ENCODE data around the gene LGALS3. TPM values are rescaled to one million over a fixed set of nuclear protein-coding genes. Genes with fewer than 3 reads are reported as not detected.
"Not testable (repeated sequence)": the region's sequence is repeated elsewhere in the genome, so short reads cannot be mapped to it uniquely, and the experiment has no call there.

LGALS3 gene
- total RNA-seq (10 to 100 TPM; 54.5 to 55.1 TPM), polyA plus RNA-seq (78.0 TPM)

GRCh38 chr14:55129086-55129427 lies at the start of gene LGALS3:
LGALS3 (plus strand) TSS chr14:55129252; CDS start chr14:55137374, 8,122 bp downstream.
- H3K4me1 Mint-ChIP-seq: peaks cover 38 to 51% (median 41%) of the 10 kb centered on the region in 3 donors
- DNase-seq: peak in 4 of 5 donors; percentile 32 to 57 (median 37)
- peak within 1 kb of the TSS; percentile 81 to 91 (median 85) for H3K4me3 Mint-ChIP-seq
- H3K4me3 ChIP-seq (ENCODE audit: low read length): peak within 1 kb of the TSS; percentile 51
- CTCF ChIA-PET: interaction anchor here (1.0 to 4.9 kb wide), 7 partner anchors 14 to 565 kb away, joined by 3 to 32 read pairs (median 3); no protein-coding TSS in a partner anchor
- POLR2A ChIA-PET: interaction anchor here (1.2 to 2.8 kb wide), 3 partner anchors 26 to 35 kb away, joined by 4 to 38 read pairs (median 6); no protein-coding TSS in a partner anchor
- no peaks in the 10 kb centered on the region for H3K36me3 ChIP-seq (ENCODE audit: insufficient read depth, low read length)
- H3K36me3 Mint-ChIP-seq: peaks cover 0 to 3% (median 0%) of the 10 kb centered on the region in 3 donors
- peaks cover 18% of the 10 kb centered on the region for H3K4me1 ChIP-seq (ENCODE audit: insufficient read depth, low read length)
- H3K9me3 Mint-ChIP-seq: no peaks in the 10 kb centered on the region
- H3K27me3 Mint-ChIP-seq: no peaks in the 10 kb centered on the region
- peak within 1 kb of the TSS; percentile 53 to 90 (median 78) for H3K27ac Mint-ChIP-seq
- no peak within 1 kb of the TSS for H3K27ac ChIP-seq (ENCODE audit: low read depth, low read length)
- H3K9me3 ChIP-seq (ENCODE audit: low read length): no peaks in the 10 kb centered on the region
- no peaks in the 10 kb centered on the region for H3K27me3 ChIP-seq (ENCODE audit: insufficient read depth, low read length, poor library complexity, severe bottlenecking)

DNA sequence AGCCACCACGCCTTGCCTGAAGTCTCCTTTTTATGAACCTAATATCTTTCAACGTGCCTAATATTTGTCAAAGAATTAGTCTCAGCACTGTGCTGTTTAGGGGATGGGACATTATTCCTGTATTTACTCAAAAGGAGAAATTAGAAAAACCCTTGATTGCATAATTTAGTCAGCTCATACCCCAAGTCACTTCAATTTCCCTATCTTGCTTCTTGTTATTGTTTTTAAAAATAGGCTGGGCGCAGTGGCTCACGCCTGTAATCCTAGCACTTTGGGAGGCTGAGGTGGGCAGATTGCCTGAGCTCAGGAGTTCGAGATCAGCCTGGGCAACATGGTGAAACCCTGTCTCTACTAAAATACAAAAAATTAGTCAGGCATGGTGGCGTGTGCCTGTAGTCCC lies 49.1 kb upstream of the LGALS3 start:
- H3K27me3 Mint-ChIP-seq; H3K36me3 ChIP-seq (ENCODE audit: insufficient read depth, low read length); H3K4me3 Mint-ChIP-seq; H3K9me3 ChIP-seq (ENCODE audit: low read length); DNase-seq; POLR2A ChIA-PET; H3K4me1 ChIP-seq (ENCODE audit: insufficient read depth, low read length); H3K36me3 Mint-ChIP-seq; H3K27ac ChIP-seq (ENCODE audit: low read depth, low read length); H3K9me3 Mint-ChIP-seq; H3K27me3 ChIP-seq (ENCODE audit: insufficient read depth, low read length, poor library complexity, severe bottlenecking); H3K4me3 ChIP-seq (ENCODE audit: low read length); H3K27ac Mint-ChIP-seq: not testable (repeated sequence)
- H3K4me1 Mint-ChIP-seq: peaks cover 2 to 16% (median 10%) of the 10 kb centered on the region in 3 donors
- CTCF ChIA-PET: interaction anchor here (1.2 to 2.0 kb wide), 3 partner anchors 10 to 81 kb away, joined by 3 to 8 read pairs (median 7); partner anchors contain the start of gene MAPK1IP1L

GRCh38 chr14:55084401-55085059 lies 44.5 kb upstream of the LGALS3 start:
- Histone ChIP-seq H3K9me3 (ENCODE audit: low read length) (no peaks in the 10 kb centered on the region), H3K4me1 (ENCODE audit: insufficient read depth, low read length) (no peaks in the 10 kb centered on the region), H3K36me3 (ENCODE audit: insufficient read depth, low read length) (no peaks in the 10 kb centered on the region), H3K27ac (ENCODE audit: low read depth, low read length) (no peak overlapping the region), H3K27me3 (ENCODE audit: insufficient read depth, low read length, poor library complexity, severe bottlenecking) (no peaks in the 10 kb centered on the region), H3K4me3 (ENCODE audit: low read length) (no peak overlapping the region)
- peaks cover 0 to 1% of the 10 kb centered on the region in 2 donors for H3K27me3 Mint-ChIP-seq
- peaks cover 2 to 3% (median 3%) of the 10 kb centered on the region in 3 donors for H3K4me1 Mint-ChIP-seq
- H3K36me3 Mint-ChIP-seq: peaks cover 0 to 3% (median 0%) of the 10 kb centered on the region in 3 donors
- no peaks in the 10 kb centered on the region for H3K9me3 Mint-ChIP-seq
- DNase-seq: no peak
- POLR2A ChIA-PET: no interaction called here
- H3K27ac Mint-ChIP-seq: no peak overlapping the region
- CTCF ChIA-PET: interaction anchor here (0.8 to 3.1 kb wide), 3 partner anchors 33 to 76 kb away, joined by 3 to 11 read pairs (median 4); partner anchors contain the start of gene MAPK1IP1L
- no peak overlapping the region for H3K4me3 Mint-ChIP-seq

DNA sequence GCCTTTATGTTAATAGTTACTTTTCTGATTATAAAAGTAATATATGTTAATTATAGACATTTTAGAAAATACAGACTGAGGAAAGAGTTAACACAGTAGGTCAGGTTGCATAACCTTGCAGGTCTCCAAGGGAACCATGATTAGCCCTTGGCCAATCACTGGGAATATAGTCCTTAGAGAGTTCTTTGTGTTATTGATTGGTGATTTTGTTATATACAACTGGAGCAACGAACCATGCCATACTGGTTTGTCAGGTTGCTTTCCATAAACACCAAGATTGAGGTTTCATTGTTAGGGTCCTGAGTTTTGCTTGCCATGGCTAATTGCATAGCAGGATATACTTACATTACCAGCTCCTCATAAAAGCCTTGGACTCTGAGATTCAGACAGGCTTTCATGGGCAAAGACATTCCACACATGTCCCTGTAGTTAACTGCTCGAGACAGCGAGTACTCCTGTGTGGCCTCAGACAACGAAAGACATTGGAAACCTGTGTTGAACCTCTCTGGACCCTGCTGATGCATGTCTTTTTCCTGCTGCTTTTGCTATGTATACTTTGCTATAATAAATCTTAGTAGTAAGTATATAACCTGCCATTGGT lies 43.9 kb upstream of the LGALS3 start:
- Histone ChIP-seq H3K27me3 (ENCODE audit: insufficient read depth, low read length, poor library complexity, severe bottlenecking) (no peaks in the 10 kb centered on the region), H3K4me1 (ENCODE audit: insufficient read depth, low read length) (no peaks in the 10 kb centered on the region), H3K36me3 (ENCODE audit: insufficient read depth, low read length) (no peaks in the 10 kb centered on the region), H3K4me3 (ENCODE audit: low read length) (no peak overlapping the region), H3K27ac (ENCODE audit: low read depth, low read length) (no peak overlapping the region), H3K9me3 (ENCODE audit: low read length) (no peaks in the 10 kb centered on the region)
- POLR2A ChIA-PET: no interaction called here
- H3K9me3 Mint-ChIP-seq: no peaks in the 10 kb centered on the region
- H3K36me3 Mint-ChIP-seq: peaks cover 0 to 3% (median 0%) of the 10 kb centered on the region in 3 donors
- H3K27ac Mint-ChIP-seq: no peak overlapping the region
- H3K27me3 Mint-ChIP-seq: peaks cover 0 to 1% of the 10 kb centered on the region in 2 donors
- no peak for DNase-seq
- H3K4me3 Mint-ChIP-seq: no peak overlapping the region
- CTCF ChIA-PET: interaction anchor here (1.4 to 3.1 kb wide), 2 partner anchors 34 to 76 kb away, joined by 4 to 11 read pairs; partner anchors contain the start of gene MAPK1IP1L
- H3K4me1 Mint-ChIP-seq: peaks cover 3 to 6% (median 4%) of the 10 kb centered on the region in 3 donors

DNA sequence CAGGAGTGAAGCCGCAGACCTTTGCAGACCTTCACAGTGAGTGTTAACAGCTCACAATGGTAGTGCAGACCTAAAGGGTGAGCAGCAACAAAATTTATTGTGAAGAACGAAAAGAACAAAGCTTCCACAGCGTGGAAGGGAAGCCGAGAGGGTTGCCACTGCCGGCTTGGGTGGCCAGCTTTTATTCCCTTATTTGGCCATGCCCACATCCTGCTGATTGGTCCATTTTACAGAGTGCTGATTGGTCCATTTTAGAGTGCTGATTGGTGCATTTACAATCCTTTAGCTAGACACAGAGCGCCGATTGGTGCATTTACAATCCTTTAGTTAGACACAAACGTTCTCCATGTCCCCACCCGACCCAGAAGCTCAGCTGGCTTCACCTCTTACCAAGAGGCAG lies 42.1 kb upstream of the LGALS3 start:
- Histone ChIP-seq H3K4me1 (ENCODE audit: insufficient read depth, low read length) (no peaks in the 10 kb centered on the region), H3K4me3 (ENCODE audit: low read length) (no peak overlapping the region), H3K36me3 (ENCODE audit: insufficient read depth, low read length) (no peaks in the 10 kb centered on the region), H3K27ac (ENCODE audit: low read depth, low read length) (no peak overlapping the region), H3K27me3 (ENCODE audit: insufficient read depth, low read length, poor library complexity, severe bottlenecking) (no peaks in the 10 kb centered on the region), H3K9me3 (ENCODE audit: low read length) (no peaks in the 10 kb centered on the region)
- Mint-ChIP-seq H3K27me3 (peaks cover 0 to 1% of the 10 kb centered on the region in 2 donors), H3K4me3 (no peak overlapping the region), H3K27ac (no peak overlapping the region), H3K4me1 (peaks cover 3 to 9% (median 6%) of the 10 kb centered on the region in 3 donors), H3K36me3 (no peaks in the 10 kb centered on the region), H3K9me3 (no peaks in the 10 kb centered on the region)
- ChIA-PET CTCF (interaction anchor here (1.8 to 10.5 kb wide), 2 partner anchors 9 to 72 kb away, joined by 7 to 143 read pairs; no protein-coding TSS in a partner anchor), POLR2A (no interaction called here)
- no peak for DNase-seq

DNA sequence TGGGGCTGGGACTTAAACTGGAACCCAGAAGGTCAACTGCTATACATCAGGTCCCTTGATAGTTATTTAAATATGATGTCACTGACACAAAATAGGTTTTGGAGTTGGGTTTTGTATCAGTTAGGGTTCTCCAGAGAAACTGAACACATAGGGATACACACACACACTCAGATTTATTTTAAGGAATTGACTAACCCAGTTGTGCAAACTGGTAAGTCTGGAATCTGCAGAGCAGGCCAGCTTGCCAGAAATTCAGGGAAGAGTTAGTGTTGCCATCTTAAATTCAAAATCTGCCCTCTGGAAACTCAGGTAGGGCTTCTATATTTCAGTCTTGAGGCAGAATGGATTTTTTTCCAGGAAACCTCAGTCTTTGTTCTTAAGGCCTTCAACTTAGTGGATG lies 40.7 kb upstream of the LGALS3 start:
- H3K9me3 Mint-ChIP-seq: no peaks in the 10 kb centered on the region

GRCh38 chr14:55092341-55092740 lies 36.7 kb upstream of the LGALS3 start:
- Mint-ChIP-seq H3K27me3 (no peaks in the 10 kb centered on the region), H3K36me3 (peaks cover 0 to 1% (median 0%) of the 10 kb centered on the region in 3 donors), H3K4me3 (no peak overlapping the region), H3K27ac (no peak overlapping the region), H3K9me3 (no peaks in the 10 kb centered on the region), H3K4me1 (peaks cover 9 to 21% (median 12%) of the 10 kb centered on the region in 3 donors)
- ChIA-PET CTCF (interaction anchor here (3.9 to 10.5 kb wide), 2 partner anchors 10 to 67 kb away, joined by 31 to 143 read pairs; no protein-coding TSS in a partner anchor), POLR2A (interaction anchor here (1.5 kb wide), 1 partner anchor 10 kb away, joined by 6 read pairs; no protein-coding TSS in a partner anchor)
- DNase-seq: no peak
- Histone ChIP-seq H3K27me3 (ENCODE audit: insufficient read depth, low read length, poor library complexity, severe bottlenecking) (no peaks in the 10 kb centered on the region), H3K4me3 (ENCODE audit: low read length) (no peak overlapping the region), H3K36me3 (ENCODE audit: insufficient read depth, low read length) (no peaks in the 10 kb centered on the region), H3K9me3 (ENCODE audit: low read length) (no peaks in the 10 kb centered on the region), H3K27ac (ENCODE audit: low read depth, low read length) (no peak overlapping the region), H3K4me1 (ENCODE audit: insufficient read depth, low read length) (no peaks in the 10 kb centered on the region)

More for the DNA sequence above, 40.7 kb upstream of the LGALS3 start:
- no peak for DNase-seq
- no peak overlapping the region for H3K4me3 ChIP-seq (ENCODE audit: low read length)
- no peak overlapping the region for H3K27ac ChIP-seq (ENCODE audit: low read depth, low read length)
- H3K27ac Mint-ChIP-seq: no peak overlapping the region
- peaks cover 4 to 14% (median 6%) of the 10 kb centered on the region in 3 donors for H3K4me1 Mint-ChIP-seq
- ChIA-PET POLR2A (interaction anchor here (2.2 kb wide), 1 partner anchor 72 kb away, joined by 10 read pairs; no protein-coding TSS in a partner anchor), CTCF (interaction anchor here (0.9 to 10.5 kb wide), 4 partner anchors 9 to 71 kb away, joined by 3 to 143 read pairs (median 6); no protein-coding TSS in a partner anchor)
- H3K27me3 Mint-ChIP-seq: peaks cover 0 to 1% of the 10 kb centered on the region in 2 donors
- H3K36me3 Mint-ChIP-seq: no peaks in the 10 kb centered on the region
- H3K9me3 ChIP-seq (ENCODE audit: low read length): no peaks in the 10 kb centered on the region
- no peaks in the 10 kb centered on the region for H3K4me1 ChIP-seq (ENCODE audit: insufficient read depth, low read length)
- no peak overlapping the region for H3K4me3 Mint-ChIP-seq
- no peaks in the 10 kb centered on the region for H3K36me3 ChIP-seq (ENCODE audit: insufficient read depth, low read length)
- H3K27me3 ChIP-seq (ENCODE audit: insufficient read depth, low read length, poor library complexity, severe bottlenecking): no peaks in the 10 kb centered on the region

Data from CD8-positive, alpha-beta memory T cell (primary cell).